GM10248 (cell line): ENCODE measurements around the gene EID3.
"Not testable (repeated sequence)": the region's sequence is repeated elsewhere in the genome, so short reads cannot be mapped to it uniquely, and the experiment has no call there.

Experiments used
- CTCF ChIA-PET: fragments of 300-600 bp; sonication (Branson Sonifier 250); formaldehyde crosslinking; extraction: SDS; loops from one replicate; lab custom pipeline; 2021; ENCODE audit warnings: antibody characterized with exemption; lab: Yijun Ruan, JAX
- POLR2A ChIA-PET: fragments of 350-650 bp; sonication (Branson Sonifier 250); formaldehyde crosslinking; extraction: SDS; loops from one replicate; lab custom pipeline; 2020; ENCODE audit warnings: antibody characterized with exemption; lab: Yijun Ruan, JAX
- DNase-seq: peaks from one replicate; pipeline ENCODE4 v3.0.0; 2012; ENCODE audit errors: extremely low spot score
- TF ChIP-seq, protein P1 (sequence below): IDR thresholded peaks from 2 replicates; pipeline ENCODE4 v1.5.1; 2012; ENCODE audit warnings: mild to moderate bottlenecking, low read depth; ENCODE audit errors: extremely low read depth, missing control alignments, control extremely low read depth

The EID3 gene

DNA sequence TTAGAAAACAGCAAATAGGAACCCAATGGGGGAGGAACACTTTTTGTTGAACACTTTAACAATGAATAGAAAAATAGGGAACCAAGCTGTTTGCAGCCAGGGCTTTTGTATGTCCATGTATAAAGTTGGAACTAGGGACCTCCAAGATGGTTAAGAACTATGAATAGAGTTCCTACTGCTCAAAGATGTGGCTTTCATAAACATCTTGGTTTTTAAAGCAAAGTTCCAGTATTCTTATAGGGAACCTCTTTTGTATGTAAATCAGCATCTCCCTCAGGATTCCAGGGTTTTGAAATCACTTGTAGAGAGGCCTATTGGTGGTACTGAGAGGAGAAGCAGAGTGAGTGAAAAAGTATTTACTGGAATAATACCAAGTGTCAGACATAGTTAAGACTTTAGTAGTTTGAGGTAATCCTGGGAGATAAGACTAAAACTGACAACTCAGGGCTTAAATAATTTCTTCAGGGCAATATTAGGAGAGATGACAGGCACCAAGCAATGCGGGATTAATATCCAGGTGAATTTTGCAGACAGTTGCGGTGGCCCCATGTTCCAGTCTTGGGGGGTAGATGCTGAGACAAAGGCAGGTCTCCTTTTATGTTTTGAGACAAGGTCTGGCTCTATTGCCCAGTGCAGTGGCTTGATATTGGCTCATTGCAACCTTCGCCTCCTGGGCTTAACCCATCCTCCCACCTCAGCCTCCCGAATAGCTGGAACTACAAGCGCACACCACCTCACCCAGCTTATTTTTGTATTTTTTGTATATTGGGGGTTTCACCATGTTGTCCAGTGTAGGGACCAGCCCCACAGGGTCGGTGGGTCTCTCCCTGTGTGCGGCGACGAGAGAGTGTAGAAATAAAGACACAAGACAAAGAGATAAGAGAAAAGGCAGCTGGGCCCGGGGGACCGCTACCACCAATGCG, 10.4 kb upstream of the EID3 start:
- TF ChIP-seq, protein P1, sequence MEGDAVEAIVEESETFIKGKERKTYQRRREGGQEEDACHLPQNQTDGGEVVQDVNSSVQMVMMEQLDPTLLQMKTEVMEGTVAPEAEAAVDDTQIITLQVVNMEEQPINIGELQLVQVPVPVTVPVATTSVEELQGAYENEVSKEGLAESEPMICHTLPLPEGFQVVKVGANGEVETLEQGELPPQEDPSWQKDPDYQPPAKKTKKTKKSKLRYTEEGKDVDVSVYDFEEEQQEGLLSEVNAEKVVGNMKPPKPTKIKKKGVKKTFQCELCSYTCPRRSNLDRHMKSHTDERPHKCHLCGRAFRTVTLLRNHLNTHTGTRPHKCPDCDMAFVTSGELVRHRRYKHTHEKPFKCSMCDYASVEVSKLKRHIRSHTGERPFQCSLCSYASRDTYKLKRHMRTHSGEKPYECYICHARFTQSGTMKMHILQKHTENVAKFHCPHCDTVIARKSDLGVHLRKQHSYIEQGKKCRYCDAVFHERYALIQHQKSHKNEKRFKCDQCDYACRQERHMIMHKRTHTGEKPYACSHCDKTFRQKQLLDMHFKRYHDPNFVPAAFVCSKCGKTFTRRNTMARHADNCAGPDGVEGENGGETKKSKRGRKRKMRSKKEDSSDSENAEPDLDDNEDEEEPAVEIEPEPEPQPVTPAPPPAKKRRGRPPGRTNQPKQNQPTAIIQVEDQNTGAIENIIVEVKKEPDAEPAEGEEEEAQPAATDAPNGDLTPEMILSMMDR: no peak
- ChIA-PET CTCF (interaction anchor here (2.3 kb wide), 1 partner anchor 9 kb away, joined by 5 read pairs; no protein-coding TSS in a partner anchor), POLR2A (no interaction called here)
- DNase-seq: no peak

DNA sequence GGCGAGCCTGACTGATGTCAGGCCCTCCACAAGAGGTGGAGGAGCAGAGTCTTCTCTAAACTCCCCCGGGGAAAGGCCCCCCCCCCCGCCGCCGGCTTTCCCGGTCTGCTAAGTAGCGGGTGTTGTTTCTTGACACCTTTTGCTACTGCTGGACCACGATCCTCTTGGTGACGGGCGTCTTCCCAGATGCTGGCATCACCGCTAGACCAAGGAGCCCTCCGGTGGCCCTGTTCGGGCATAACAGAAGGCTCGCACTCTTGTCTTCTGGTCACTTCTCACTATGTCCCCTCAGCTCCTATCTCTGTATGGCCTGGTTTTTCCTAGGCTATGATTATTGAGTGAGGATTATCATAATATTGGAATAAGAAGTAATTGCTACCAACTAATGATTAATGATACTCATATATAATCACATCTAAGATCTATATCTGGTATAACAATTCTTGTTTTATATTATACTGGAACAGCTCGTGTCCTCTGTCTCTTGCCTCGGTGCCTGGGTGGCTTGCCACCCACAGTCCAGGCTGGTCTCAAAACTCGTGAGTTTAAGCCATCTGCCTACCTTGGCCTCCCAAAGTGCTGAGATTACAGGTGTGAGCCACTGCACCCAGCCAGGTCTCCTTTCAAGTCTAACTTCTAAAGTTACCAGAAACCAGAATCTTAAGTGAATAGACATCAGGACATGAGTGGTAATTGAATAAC, 9.2 kb upstream of the EID3 start:
- TF ChIP-seq, protein P1: peak; percentile 19
- ChIA-PET CTCF (interaction anchor here (1.2 to 1.6 kb wide), 2 partner anchors 9 to 331 kb away, joined by 3 read pairs; partner anchors contain the start of gene EID3), POLR2A (interaction anchor here (3.7 kb wide), 1 partner anchor 8 kb away, joined by 13 read pairs; no protein-coding TSS in a partner anchor)
- DNase-seq: not testable (repeated sequence)

DNA sequence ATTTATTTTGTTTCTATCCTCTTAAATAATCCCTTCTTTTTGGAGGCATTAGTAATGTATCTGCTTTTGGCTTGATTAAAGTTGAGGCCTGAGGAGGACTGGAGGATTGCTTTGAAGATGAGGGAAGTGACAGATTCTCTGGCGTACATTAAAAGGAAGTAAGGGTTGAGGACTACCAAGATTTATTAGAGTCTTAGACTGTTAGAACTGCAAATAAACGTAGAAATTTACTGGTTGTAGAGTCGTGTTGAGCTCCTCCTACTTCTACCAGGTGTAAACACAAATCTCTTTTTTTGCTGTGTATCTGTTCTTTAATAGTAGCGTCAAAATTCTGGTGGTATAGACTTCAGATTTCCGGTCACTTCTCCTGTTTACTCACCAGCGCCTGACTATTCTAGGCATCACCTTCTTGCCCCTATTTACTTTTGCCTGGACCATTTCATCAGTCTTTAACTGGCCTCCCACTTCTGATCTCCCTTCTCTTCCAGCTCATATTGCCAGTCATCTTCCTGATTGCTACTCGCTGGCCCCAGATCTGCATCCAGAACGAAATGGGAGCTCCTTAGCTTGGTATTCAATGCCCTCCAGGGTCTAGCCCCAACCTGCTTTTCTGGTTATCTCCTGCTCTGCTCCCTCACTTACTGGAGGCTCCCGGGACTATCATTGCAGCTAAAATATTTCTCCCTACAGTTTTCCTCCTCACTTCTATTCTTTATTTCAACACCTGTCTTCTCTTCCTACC, 8.4 kb upstream of the EID3 start:
- ChIA-PET POLR2A (interaction anchor here (0.7 to 3.7 kb wide), 2 partner anchors 8 to 13 kb away, joined by 4 to 13 read pairs; no protein-coding TSS in a partner anchor), CTCF (interaction anchor here (1.2 to 1.6 kb wide), 2 partner anchors 8 to 332 kb away, joined by 3 read pairs; partner anchors contain the start of gene EID3)
- TF ChIP-seq, protein P1: no peak
- DNase-seq: no peak

DNA sequence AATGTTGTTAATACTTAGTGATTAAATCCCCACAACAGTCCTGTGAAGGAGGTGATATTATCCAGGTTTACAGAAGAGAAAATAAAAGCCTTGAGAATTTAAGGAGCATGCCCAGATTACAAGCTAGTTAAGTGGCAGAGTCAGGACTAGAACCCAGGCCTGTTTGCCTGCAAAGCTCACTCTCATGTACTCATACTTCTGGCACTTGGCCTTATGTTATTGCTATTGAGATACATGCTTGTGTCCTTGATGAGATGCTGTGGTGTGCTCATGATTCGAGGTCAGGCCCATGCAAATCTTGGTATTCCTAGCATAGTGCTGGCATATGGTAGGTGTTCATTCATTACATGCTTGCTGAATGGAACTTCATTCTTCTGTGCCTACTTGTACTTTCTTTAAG, 7.6 kb upstream of the EID3 start:
- TF ChIP-seq, protein P1: no peak
- no peak for DNase-seq
- POLR2A ChIA-PET: interaction anchor here (0.7 to 3.7 kb wide), 2 partner anchors 9 to 12 kb away, joined by 4 to 13 read pairs; no protein-coding TSS in a partner anchor
- CTCF ChIA-PET: interaction anchor here (1.6 kb wide), 1 partner anchor 332 kb away, joined by 3 read pairs; no protein-coding TSS in a partner anchor

DNA sequence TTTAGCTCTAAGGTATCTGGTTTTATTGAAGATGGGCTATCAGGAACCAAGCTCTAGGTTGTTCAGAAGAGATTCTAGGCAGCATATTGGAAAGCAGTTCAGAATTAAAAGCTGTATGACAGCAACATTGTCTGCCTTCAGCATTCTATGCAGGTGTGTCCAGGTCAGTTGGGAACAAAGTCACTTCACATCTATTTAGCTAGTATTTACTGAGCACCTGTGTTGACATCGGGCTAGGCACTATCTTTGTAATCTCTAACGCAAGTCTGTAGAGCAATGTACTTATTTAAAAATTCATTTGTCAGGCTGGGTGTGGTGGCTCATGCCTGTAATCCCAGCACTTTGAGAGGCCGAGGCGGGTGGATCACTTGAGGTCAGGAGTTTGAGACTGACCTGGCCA, 6.8 kb upstream of the EID3 start:
- ChIA-PET POLR2A (interaction anchor here (0.7 to 3.7 kb wide), 3 partner anchors 10 to 536 kb away, joined by 6 to 13 read pairs (median 6); no protein-coding TSS in a partner anchor), CTCF (interaction anchor here (0.9 kb wide), 1 partner anchor 9 kb away, joined by 3 read pairs; no protein-coding TSS in a partner anchor)
- no peak for DNase-seq
- TF ChIP-seq, protein P1: no peak
